H1 (cell line): ENCODE measurements around the gene IFNE. TPM values are rescaled to one million over a fixed set of nuclear protein-coding genes. Genes with fewer than 3 reads are reported as not detected.

ENCODE experiments used
- BACH1 ChIP-seq: IDR thresholded peaks from 2 replicates; pipeline ENCODE4 v1.6.1; 2012; ENCODE audit warnings: low read length, improper control_type of control experiment
- HDAC6 ChIP-seq: IDR thresholded peaks from one replicate; pipeline ENCODE4 v1.7.1; 2012; ENCODE audit warnings: low read depth, mild to moderate bottlenecking, inconsistent platforms, low read length, moderate library complexity
- PHF8 ChIP-seq: fragments of 200-600 bp; sonication (generic); conservative IDR thresholded peaks from 2 replicates; pipeline ENCODE4 v1.7.1; 2012; ENCODE audit warnings: low read depth, mild to moderate bottlenecking, inconsistent platforms, low read length, moderate library complexity
- RXRA ChIP-seq: IDR thresholded peaks from 2 replicates; pipeline ENCODE4 v1.6.1; 2011; ENCODE audit warnings: low read depth, mild to moderate bottlenecking, low read length, moderate library complexity; ENCODE audit not compliant: insufficient read depth
- SIN3A ChIP-seq, 2 experiments: IDR thresholded peaks in 1 of 2; conservative IDR thresholded peaks in 1 of 2; 2 replicates each; pipeline ENCODE4 v1.6.1; 2011 to 2012; ENCODE audit warnings: low read length in 2 of 2, improper control_type of control experiment in 1 of 2, low read depth in 1 of 2, mild to moderate bottlenecking in 1 of 2
- polyA plus RNA-seq, 7 experiments: library from polyadenylated mRNA; depleted of rRNA in 3 of 7; stranded (reverse) in 5 of 7; unstranded in 2 of 7; fragments of >200 nt in 5 of 7; fragments of 200-250 nt in 2 of 7; gene quantifications; 1 replicate in 5 of 7; 2 replicates in 1 of 7; 4 replicates in 1 of 7; pipeline versions ENCODE4 v1.2.1 to v1.2.3, GENCODE V29; 2011 to 2013; ENCODE audit warnings: missing spikeins in 2 of 7, mixed read lengths in 2 of 7
- total RNA-seq: library from RNA; stranded (reverse); fragmentation: NEBNext Ultra II Directional; extraction: Animal tissue kit (Norgen Biotek cat#: 25700); gene quantifications from 2 replicates; pipeline ENCODE4 v1.2.1, GENCODE V29; 2021

IFNE gene
- total and polyA plus RNA-seq, 2 of the 8 experiments (the other 6 are each of a cell fraction or from before 2014, with no cell fraction given): 0.08 TPM; not detected in 1

GRCh38 chr9:21443849-21444625, 38.1 kb downstream of the IFNE start (continued):
- no peak for TF ChIP-seq HDAC6
- no peak for TF ChIP-seq BACH1
- no peak for TF ChIP-seq PHF8
- TF ChIP-seq RXRA: no peak
- TF ChIP-seq SIN3A (conservative IDR thresholded peaks at IDR 0.05 in 1 of 2, IDR thresholded peaks at IDR 0.05 in 1 of 2; ENCODE audit: low read depth in 1 of 2, low read length in 2 of 2): no peak
